ENCODE measurements around the gene SUMO4.

GRCh38 chr6:149384464-149384863 is 15.6 kb upstream of the SUMO4 start:
- TF ChIP-seq POLR2AphosphoS5 (IDR thresholded peaks at IDR 0.05) = no peak
- TF ChIP-seq CTCF (IDR thresholded peaks at IDR 0.05) = no peak
- TF ChIP-seq POLR2A (IDR thresholded peaks at IDR 0.05) = no peak
- no peak for TF ChIP-seq EP300 (IDR thresholded peaks at IDR 0.05)

Measured in stomach (tissue), 4 donors.